HFF-Myc (cell line): ENCODE data around the gene MFAP3L.

Experiments used
- DNase-seq: peaks from one replicate; pipeline ENCODE4 v3.0.0-alpha.2; 2011; ENCODE audit warnings: low read depth; ENCODE audit errors: extremely low read depth
- H3K4me3 ChIP-seq: replicated peaks from 2 replicates; pipeline ENCODE4 v1.5.1; 2011; ENCODE audit warnings: low read depth, mild to moderate bottlenecking, control low read depth, low read length
- CTCF ChIP-seq: IDR thresholded peaks from 2 replicates; pipeline ENCODE4 v1.5.1; 2012; ENCODE audit warnings: mild to moderate bottlenecking, low read depth, low read length, control low read depth; ENCODE audit errors: missing control alignments

MFAP3L gene

GRCh38 chr4:170022211-170022610, 4.0 kb downstream of the MFAP3L start:
- DNase-seq, result no peak
- no peak overlapping the region for H3K4me3 ChIP-seq
- TF ChIP-seq CTCF, result no peak

- H3K4me3 ChIP-seq, result no peak overlapping the region
- TF ChIP-seq CTCF, result no peak
- DNase-seq, result no peak
These were observed 8.9 kb downstream of the MFAP3L start for GRCh38 chr4:170017252-170017651.

- no peak overlapping the region for H3K4me3 ChIP-seq
- DNase-seq, result no peak
- no peak for TF ChIP-seq CTCF
These were observed 10.9 kb downstream of the MFAP3L start for GRCh38 chr4:170015285-170015684.

GRCh38 chr4:170014359-170015011, 11.7 kb downstream of the MFAP3L start:
- TF ChIP-seq CTCF, result no peak
- no peak for DNase-seq
- H3K4me3 ChIP-seq, result no peak overlapping the region

- no peak overlapping the region for H3K4me3 ChIP-seq
- no peak for DNase-seq
- TF ChIP-seq CTCF, result no peak
These were observed 13.6 kb downstream of the MFAP3L start for GRCh38 chr4:170012629-170012958.

GRCh38 chr4:170011921-170012628, 14.1 kb downstream of the MFAP3L start:
- TF ChIP-seq CTCF, result no peak
- no peak for DNase-seq
- no peak overlapping the region for H3K4me3 ChIP-seq

GRCh38 chr4:170009291-170009690, 16.9 kb downstream of the MFAP3L start:
- no peak for TF ChIP-seq CTCF
- no peak for DNase-seq
- H3K4me3 ChIP-seq, result no peak overlapping the region
